Measurements from ENCODE around the gene DDX25. TPM values are rescaled to one million over a fixed set of nuclear protein-coding genes. Genes with fewer than 3 reads are reported as not detected.

The DDX25 gene
- total RNA-seq, 1 donor from 2014 or later: 2.3 TPM

GRCh38 chr11:125950696-125951651, 46.7 kb downstream of the DDX25 start:
- no peak for DNase-seq (ENCODE audit: low read depth, low spot score)
- Mint-ChIP-seq H3K4me1 (no peaks in the 10 kb centered on the region), H3K27ac (ENCODE audit: unreplicated experiment) (peak overlapping the region; percentile 13), H3K4me3 (no peak overlapping the region), H3K36me3 (ENCODE audit: low read depth) (no peaks in the 10 kb centered on the region), H3K9me3 (no peaks in the 10 kb centered on the region), H3K27me3 (ENCODE audit: low read depth) (peaks cover 3% of the 10 kb centered on the region)
- no peak for TF ChIP-seq CTCF (conservative IDR thresholded peaks at IDR 0.05)

- Mint-ChIP-seq H3K4me3 (no peak overlapping the region), H3K9me3 (no peaks in the 10 kb centered on the region), H3K27me3 (ENCODE audit: low read depth) (peaks cover 3% of the 10 kb centered on the region), H3K36me3 (ENCODE audit: low read depth) (no peaks in the 10 kb centered on the region), H3K27ac (ENCODE audit: unreplicated experiment) (peak overlapping the region; percentile 4), H3K4me1 (peaks cover 5% of the 10 kb centered on the region)
- DNase-seq (ENCODE audit: low read depth, low spot score): no peak
- no peak for TF ChIP-seq CTCF (conservative IDR thresholded peaks at IDR 0.05)
These were observed 47.4 kb downstream of the DDX25 start for GRCh38 chr11:125951731-125952130.

GRCh38 chr11:125952559-125952958, 48.3 kb downstream of the DDX25 start:
- H3K27ac Mint-ChIP-seq (ENCODE audit: unreplicated experiment): no peak overlapping the region
- H3K36me3 Mint-ChIP-seq (ENCODE audit: low read depth): no peaks in the 10 kb centered on the region
- TF ChIP-seq CTCF (conservative IDR thresholded peaks at IDR 0.05): no peak
- H3K4me3 Mint-ChIP-seq: no peak overlapping the region
- peaks cover 3% of the 10 kb centered on the region for H3K27me3 Mint-ChIP-seq (ENCODE audit: low read depth)
- H3K9me3 Mint-ChIP-seq: no peaks in the 10 kb centered on the region
- DNase-seq (ENCODE audit: low read depth, low spot score): no peak
- peaks cover 7% of the 10 kb centered on the region for H3K4me1 Mint-ChIP-seq

- Mint-ChIP-seq H3K4me3 (no peak overlapping the region), H3K27me3 (ENCODE audit: low read depth) (peaks cover 3% of the 10 kb centered on the region)
These were observed 48.7 kb downstream of the DDX25 start for GRCh38 chr11:125952973-125953372.

GRCh38 chr11:125953401-125953935, 49.2 kb downstream of the DDX25 start:
- Mint-ChIP-seq H3K27ac (ENCODE audit: unreplicated experiment) (no peak overlapping the region), H3K4me1 (peaks cover 7% of the 10 kb centered on the region), H3K27me3 (ENCODE audit: low read depth) (peaks cover 3% of the 10 kb centered on the region), H3K9me3 (no peaks in the 10 kb centered on the region), H3K4me3 (no peak overlapping the region), H3K36me3 (ENCODE audit: low read depth) (no peaks in the 10 kb centered on the region)
- no peak for DNase-seq (ENCODE audit: low read depth, low spot score)
- no peak for TF ChIP-seq CTCF (conservative IDR thresholded peaks at IDR 0.05)

More at GRCh38 chr11:125952973-125953372, 48.7 kb downstream of the DDX25 start:
- TF ChIP-seq CTCF (conservative IDR thresholded peaks at IDR 0.05): no peak
- DNase-seq (ENCODE audit: low read depth, low spot score): no peak
- peaks cover 7% of the 10 kb centered on the region for H3K4me1 Mint-ChIP-seq
- no peaks in the 10 kb centered on the region for H3K36me3 Mint-ChIP-seq (ENCODE audit: low read depth)
- no peaks in the 10 kb centered on the region for H3K9me3 Mint-ChIP-seq
- H3K27ac Mint-ChIP-seq (ENCODE audit: unreplicated experiment): no peak overlapping the region

Measured in neural crest cell (in vitro differentiated cells).